GM23338 (cell line): ENCODE measurements around the gene RPUSD3.

Source experiments
- EZH2 ChIP-seq: fragments of 200-600 bp; sonication (generic); IDR thresholded peaks from one replicate; pipeline ENCODE4 v1.8.0; 2017; ENCODE audit warnings: antibody characterized with exemption, mild to moderate bottlenecking, low read depth; ENCODE audit not compliant: unreplicated experiment
- EZH2phosphoT487 ChIP-seq: fragments of 200-600 bp; sonication (generic); IDR thresholded peaks from one replicate; pipeline ENCODE4 v1.8.1; 2018; ENCODE audit warnings: antibody characterized with exemption; ENCODE audit not compliant: unreplicated experiment
- JUNB ChIP-seq: IDR thresholded peaks from one replicate; pipeline ENCODE4 v1.6.1; 2016; ENCODE audit warnings: antibody characterized with exemption; ENCODE audit not compliant: unreplicated experiment
- POLR2AphosphoS5 ChIP-seq: IDR thresholded peaks from 2 replicates; pipeline ENCODE4 v1.6.1; 2016; ENCODE audit warnings: antibody characterized with exemption, low read depth
- REST ChIP-seq: IDR thresholded peaks from one replicate; pipeline ENCODE4 v1.6.1; 2018; ENCODE audit warnings: antibody characterized with exemption; ENCODE audit not compliant: unreplicated experiment
- STAT1 ChIP-seq: IDR thresholded peaks from one replicate; pipeline ENCODE4 v1.6.1; 2016; ENCODE audit warnings: antibody characterized with exemption; ENCODE audit not compliant: unreplicated experiment
- ZNF331 ChIP-seq: fragments of 250-450 bp; sonication (Bioruptor Pico); IDR thresholded peaks from 2 replicates; pipeline ENCODE4 v1.5.0; 2020; ENCODE audit warnings: low read depth, mild to moderate bottlenecking, moderate library complexity
- TF ChIP-seq, protein P1 (sequence below), 2 experiments: fragments of 200-600 bp in 1 of 2; sonication (generic) in 1 of 2; conservative IDR thresholded peaks; 2 replicates each; pipeline versions ENCODE4 v1.5.1 to v1.6.1; 2016 to 2017; ENCODE audit warnings: antibody characterized with exemption in 2 of 2, low read depth in 2 of 2, mild to moderate bottlenecking in 2 of 2, moderate library complexity in 1 of 2

GRCh38 chr3:9825451-9826040 lies 18.3 kb downstream of the RPUSD3 start:
- TF ChIP-seq, protein P1, sequence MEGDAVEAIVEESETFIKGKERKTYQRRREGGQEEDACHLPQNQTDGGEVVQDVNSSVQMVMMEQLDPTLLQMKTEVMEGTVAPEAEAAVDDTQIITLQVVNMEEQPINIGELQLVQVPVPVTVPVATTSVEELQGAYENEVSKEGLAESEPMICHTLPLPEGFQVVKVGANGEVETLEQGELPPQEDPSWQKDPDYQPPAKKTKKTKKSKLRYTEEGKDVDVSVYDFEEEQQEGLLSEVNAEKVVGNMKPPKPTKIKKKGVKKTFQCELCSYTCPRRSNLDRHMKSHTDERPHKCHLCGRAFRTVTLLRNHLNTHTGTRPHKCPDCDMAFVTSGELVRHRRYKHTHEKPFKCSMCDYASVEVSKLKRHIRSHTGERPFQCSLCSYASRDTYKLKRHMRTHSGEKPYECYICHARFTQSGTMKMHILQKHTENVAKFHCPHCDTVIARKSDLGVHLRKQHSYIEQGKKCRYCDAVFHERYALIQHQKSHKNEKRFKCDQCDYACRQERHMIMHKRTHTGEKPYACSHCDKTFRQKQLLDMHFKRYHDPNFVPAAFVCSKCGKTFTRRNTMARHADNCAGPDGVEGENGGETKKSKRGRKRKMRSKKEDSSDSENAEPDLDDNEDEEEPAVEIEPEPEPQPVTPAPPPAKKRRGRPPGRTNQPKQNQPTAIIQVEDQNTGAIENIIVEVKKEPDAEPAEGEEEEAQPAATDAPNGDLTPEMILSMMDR (conservative IDR thresholded peaks at IDR 0.05; ENCODE audit: low read depth in 2 of 2) = no peak
- TF ChIP-seq STAT1 = no peak
- TF ChIP-seq EZH2phosphoT487 = no peak
- no peak for TF ChIP-seq EZH2
- TF ChIP-seq REST = no peak
- no peak for TF ChIP-seq POLR2AphosphoS5
- TF ChIP-seq JUNB = no peak
- no peak for TF ChIP-seq ZNF331 (CRISPR knock-in tag)
